ENCODE results near the gene CTNND2. TPM values are rescaled to one million over a fixed set of nuclear protein-coding genes. Genes with fewer than 3 reads are reported as not detected.

CTNND2 gene
- total and polyA plus RNA-seq, 4 donors = 0.30 to 2.2 (median 0.71) TPM

DNA sequence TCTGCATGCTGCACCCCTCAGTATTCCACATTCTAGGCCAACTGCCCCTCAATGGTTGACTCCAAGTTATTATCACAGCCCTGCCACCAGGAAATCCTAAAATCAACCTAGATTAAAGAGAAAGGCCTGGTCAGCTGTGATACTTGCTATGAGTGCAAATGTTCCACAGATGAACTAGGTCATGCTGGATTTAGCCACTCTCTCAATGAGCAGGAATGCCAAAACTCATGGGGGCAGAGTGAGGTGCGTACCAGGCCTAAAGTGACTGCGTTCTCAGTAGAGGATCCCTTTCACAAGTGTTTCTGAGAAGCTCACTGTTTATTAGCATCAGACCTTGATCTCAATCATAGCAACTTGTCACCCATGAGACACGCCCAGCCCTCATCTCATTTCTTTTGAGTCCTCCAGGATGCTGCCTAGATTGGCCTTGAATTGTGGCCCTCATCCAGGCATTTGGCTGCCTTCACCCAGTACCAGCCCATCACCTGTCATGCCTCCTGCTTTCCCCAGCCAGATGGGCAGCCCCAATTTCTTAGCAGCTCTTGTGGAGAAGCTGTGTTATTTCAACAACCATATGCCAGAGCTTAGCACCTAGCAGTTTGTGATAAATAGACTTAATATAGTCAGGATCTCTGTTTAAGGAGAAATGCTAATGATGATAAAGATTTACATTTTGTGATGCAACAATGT, 383.9 kb downstream of the CTNND2 start:
- Histone ChIP-seq H3K4me1 (ENCODE audit: control insufficient read depth in 5 of 5, insufficient read depth in 5 of 5, low read length in 5 of 5) (peaks cover 0 to 10% (median 0%) of the 10 kb centered on the region in 5 donors), H3K4me3 (no peak overlapping the region), H3K9ac (ENCODE audit: insufficient read depth in 1 of 2, low read length in 2 of 2) (no peak overlapping the region), H3K27ac (ENCODE audit: low read depth in 1 of 2, low read length in 1 of 2) (no peak overlapping the region), H3K36me3 (ENCODE audit: control insufficient read depth in 4 of 4, insufficient read depth in 4 of 4, low read length in 4 of 4) (no peaks in the 10 kb centered on the region), H3K27me3 (ENCODE audit: control insufficient read depth in 3 of 3, insufficient read depth in 3 of 3, low read length in 2 of 3) (no peaks in the 10 kb centered on the region), H3K9me3 (ENCODE audit: control insufficient read depth in 4 of 4, insufficient read depth in 3 of 4, low read length in 3 of 4) (no peaks in the 10 kb centered on the region)
- ATAC-seq (ENCODE audit: insufficient read depth, low FRiP score) (no peak), DNase-seq (no peak)
- TF ChIP-seq, protein P1, sequence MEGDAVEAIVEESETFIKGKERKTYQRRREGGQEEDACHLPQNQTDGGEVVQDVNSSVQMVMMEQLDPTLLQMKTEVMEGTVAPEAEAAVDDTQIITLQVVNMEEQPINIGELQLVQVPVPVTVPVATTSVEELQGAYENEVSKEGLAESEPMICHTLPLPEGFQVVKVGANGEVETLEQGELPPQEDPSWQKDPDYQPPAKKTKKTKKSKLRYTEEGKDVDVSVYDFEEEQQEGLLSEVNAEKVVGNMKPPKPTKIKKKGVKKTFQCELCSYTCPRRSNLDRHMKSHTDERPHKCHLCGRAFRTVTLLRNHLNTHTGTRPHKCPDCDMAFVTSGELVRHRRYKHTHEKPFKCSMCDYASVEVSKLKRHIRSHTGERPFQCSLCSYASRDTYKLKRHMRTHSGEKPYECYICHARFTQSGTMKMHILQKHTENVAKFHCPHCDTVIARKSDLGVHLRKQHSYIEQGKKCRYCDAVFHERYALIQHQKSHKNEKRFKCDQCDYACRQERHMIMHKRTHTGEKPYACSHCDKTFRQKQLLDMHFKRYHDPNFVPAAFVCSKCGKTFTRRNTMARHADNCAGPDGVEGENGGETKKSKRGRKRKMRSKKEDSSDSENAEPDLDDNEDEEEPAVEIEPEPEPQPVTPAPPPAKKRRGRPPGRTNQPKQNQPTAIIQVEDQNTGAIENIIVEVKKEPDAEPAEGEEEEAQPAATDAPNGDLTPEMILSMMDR (IDR thresholded peaks at IDR 0.05; ENCODE audit: control extremely low read depth, extremely low read depth) = no peak
- 94 to 97% methylated on average over 3 of the region's 3 CpGs for WGBS, 2 donors

DNA sequence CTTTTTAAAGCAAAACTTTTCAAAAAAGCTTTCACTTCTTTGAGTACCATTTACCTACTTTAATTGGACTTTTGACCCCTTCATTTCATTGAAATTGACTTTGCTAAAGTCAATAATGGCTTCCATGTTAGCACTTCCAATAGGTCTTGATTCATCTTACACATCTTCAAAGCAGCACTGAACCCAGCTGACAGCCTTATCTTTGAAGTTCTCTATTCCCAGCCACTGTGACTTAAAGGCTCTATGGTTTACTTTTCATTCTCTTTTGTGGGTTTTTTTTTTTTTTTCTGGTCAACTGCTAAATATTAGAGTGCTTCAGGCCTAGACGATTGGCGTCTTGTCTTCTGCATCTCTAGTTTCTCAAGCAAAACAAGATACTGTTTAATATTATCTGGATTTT, 385.0 kb downstream of the CTNND2 start:
- WGBS, 2 donors = 75 to 83% methylated on average over 2 of the region's 2 CpGs
- ATAC-seq (ENCODE audit: insufficient read depth, low FRiP score) = no peak
- Histone ChIP-seq H3K27ac (ENCODE audit: low read depth in 1 of 2, low read length in 1 of 2) (no peak overlapping the region), H3K27me3 (ENCODE audit: control insufficient read depth in 3 of 3, insufficient read depth in 3 of 3, low read length in 2 of 3) (no peaks in the 10 kb centered on the region), H3K4me1 (ENCODE audit: control insufficient read depth in 5 of 5, insufficient read depth in 5 of 5, low read length in 5 of 5) (peaks cover 0 to 7% (median 0%) of the 10 kb centered on the region in 5 donors), H3K9ac (ENCODE audit: insufficient read depth in 1 of 2, low read length in 2 of 2) (no peak overlapping the region), H3K36me3 (ENCODE audit: control insufficient read depth in 4 of 4, insufficient read depth in 4 of 4, low read length in 4 of 4) (no peaks in the 10 kb centered on the region), H3K4me3 (no peak overlapping the region), H3K9me3 (ENCODE audit: control insufficient read depth in 4 of 4, insufficient read depth in 3 of 4, low read length in 3 of 4) (no peaks in the 10 kb centered on the region)
- peak in 1 of 3 donors; percentile 19 for DNase-seq
- TF ChIP-seq, protein P1 (IDR thresholded peaks at IDR 0.05; ENCODE audit: control extremely low read depth, extremely low read depth) = no peak

DNA sequence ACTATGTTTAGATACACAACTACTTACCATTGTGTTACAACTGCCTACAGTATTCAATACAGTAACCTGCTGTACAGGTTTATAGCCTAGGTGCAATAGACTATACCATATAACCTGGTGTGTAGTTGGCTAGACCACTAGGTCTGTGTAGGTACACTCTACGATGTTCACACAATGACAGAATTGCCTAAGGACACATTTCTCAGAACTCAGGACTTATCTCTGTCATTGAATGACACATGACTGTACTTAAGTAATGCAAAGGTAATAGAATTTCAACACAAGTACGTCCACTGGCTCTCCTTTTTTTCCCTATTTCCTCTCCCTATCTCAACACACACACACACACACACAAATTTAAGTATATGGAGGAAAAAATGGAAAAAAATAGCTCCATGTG, 385.6 kb downstream of the CTNND2 start:
- TF ChIP-seq, protein P1 (IDR thresholded peaks at IDR 0.05; ENCODE audit: control extremely low read depth, extremely low read depth) = no peak
- Histone ChIP-seq H3K9me3 (ENCODE audit: control insufficient read depth in 4 of 4, insufficient read depth in 3 of 4, low read length in 3 of 4) (no peaks in the 10 kb centered on the region), H3K36me3 (ENCODE audit: control insufficient read depth in 4 of 4, insufficient read depth in 4 of 4, low read length in 4 of 4) (no peaks in the 10 kb centered on the region), H3K4me1 (ENCODE audit: control insufficient read depth in 5 of 5, insufficient read depth in 5 of 5, low read length in 5 of 5) (peaks cover 0 to 1% (median 0%) of the 10 kb centered on the region in 5 donors), H3K27me3 (ENCODE audit: control insufficient read depth in 3 of 3, insufficient read depth in 3 of 3, low read length in 2 of 3) (no peaks in the 10 kb centered on the region), H3K9ac (ENCODE audit: insufficient read depth in 1 of 2, low read length in 2 of 2) (no peak overlapping the region), H3K27ac (ENCODE audit: low read depth in 1 of 2, low read length in 1 of 2) (no peak overlapping the region), H3K4me3 (no peak overlapping the region)
- DNase-seq (no peak), ATAC-seq (ENCODE audit: insufficient read depth, low FRiP score) (no peak)
- 79 to 92% methylated on average over 2 of the region's 2 CpGs for WGBS, 2 donors
